H1 (cell line): Measurements from ENCODE around the gene HMGXB3. TPM values are rescaled to one million over a fixed set of nuclear protein-coding genes. Genes with fewer than 3 reads are reported as not detected.

ENCODE experiments used
- CTCF ChIA-PET: fragments of 300-600 bp; sonication (Branson Sonifier 250); formaldehyde crosslinking; loops from one replicate; lab custom pipeline; 2021; ENCODE audit not compliant: partially characterized antibody; lab: Charles Lee
- POLR2A ChIA-PET: fragments of 300-600 bp; sonication (Branson Sonifier 250); formaldehyde crosslinking; loops from one replicate; lab custom pipeline; 2021; ENCODE audit warnings: inconsistent platforms; ENCODE audit not compliant: partially characterized antibody; lab: Charles Lee
- DNase-seq, 2 experiments: peaks; one replicate each; pipeline versions ENCODE4 v3.0.0 to v3.0.0-alpha.2; 2010 to 2022; ENCODE audit warnings: low spot score in 2 of 2, low read depth in 1 of 2, mixed read lengths in 1 of 2
- FAIRE-seq: peaks from 2 replicates; lab custom pipeline; 2011; peaks lifted over from hg19 to GRCh38; lab: Jason Lieb, UNC
- H2AFZ ChIP-seq: 2 replicates; pipeline ENCODE4 v1.8.1; 2012; ENCODE audit warnings: low read length, inconsistent platforms
- H2AK5ac ChIP-seq: 2 replicates; pipeline ENCODE4 v1.6.1; 2013; ENCODE audit warnings: low read depth, low read length
- H2BK120ac ChIP-seq: replicated peaks from 2 replicates; pipeline ENCODE3; 2013; ENCODE audit warnings: low read depth, low read length, inconsistent platforms
- H2BK12ac ChIP-seq: 2 replicates; pipeline ENCODE4 v1.6.1; 2013; ENCODE audit warnings: low read depth, low read length
- H2BK15ac ChIP-seq: 2 replicates; pipeline ENCODE4 v1.6.1; 2013; ENCODE audit warnings: low read length
- H2BK20ac ChIP-seq: 2 replicates; pipeline ENCODE4 v1.6.1; 2013; ENCODE audit warnings: low read length
- H2BK5ac ChIP-seq: 2 replicates; pipeline ENCODE4 v1.6.1; 2013; ENCODE audit warnings: low read depth, low read length
- H3K14ac ChIP-seq: 2 replicates; pipeline ENCODE4 v1.6.1; 2013; ENCODE audit warnings: inconsistent platforms; ENCODE audit not compliant: insufficient read length
- H3K18ac ChIP-seq: 2 replicates; pipeline ENCODE4 v1.6.1; 2013; ENCODE audit warnings: low read length; ENCODE audit errors: extremely low read depth
- H3K23ac ChIP-seq: 2 replicates; pipeline ENCODE4 v1.6.1; 2013; ENCODE audit warnings: inconsistent platforms; ENCODE audit not compliant: insufficient read length
- H3K23me2 ChIP-seq: 2 replicates; pipeline ENCODE4 v1.6.1; 2013; ENCODE audit warnings: low read depth, low read length
- H3K27ac ChIP-seq: 2 replicates; pipeline ENCODE4 v1.6.1; 2011; ENCODE audit warnings: low read depth, low read length, inconsistent platforms
- H3K27me3 ChIP-seq, 4 experiments: replicated peaks in 1 of 4; 1 replicate in 1 of 4; 2 replicates in 3 of 4; pipeline versions ENCODE4 v1.6.1 to v1.8.1; 2011 to 2013; ENCODE audit warnings: low read length in 3 of 4, mild to moderate bottlenecking in 3 of 4, inconsistent platforms in 2 of 4, mixed read lengths in 2 of 4, moderate library complexity in 1 of 4; ENCODE audit not compliant: control insufficient read depth in 3 of 4, insufficient read depth in 3 of 4; ENCODE audit errors: extremely low read depth in 1 of 4
- H3K36me3 ChIP-seq, 4 experiments: 2 replicates each; pipeline versions ENCODE4 v1.6.1 to v1.8.1; 2011 to 2013; ENCODE audit warnings: mild to moderate bottlenecking in 4 of 4, low read length in 3 of 4, moderate library complexity in 2 of 4, control low read depth in 1 of 4, inconsistent platforms in 1 of 4; ENCODE audit not compliant: insufficient read depth in 4 of 4, control insufficient read depth in 2 of 4
- H3K4ac ChIP-seq: replicated peaks from 2 replicates; pipeline ENCODE3; 2013; ENCODE audit warnings: low read length, low read depth, mixed read lengths, inconsistent platforms; ENCODE audit not compliant: insufficient read length
- H3K4me1 ChIP-seq, 4 experiments: replicated peaks in 1 of 4; 1 replicate in 1 of 4; 2 replicates in 3 of 4; pipeline versions ENCODE4 v1.6.1 to v1.8.1; 2011 to 2013; ENCODE audit warnings: low read length in 3 of 4, inconsistent platforms in 2 of 4, mixed read lengths in 1 of 4; ENCODE audit not compliant: insufficient read depth in 4 of 4, control insufficient read depth in 3 of 4
- H3K4me2 ChIP-seq, 2 experiments: 2 replicates each; pipeline versions ENCODE4 v1.6.1 to v1.8.1; 2011 to 2013; ENCODE audit warnings: low read depth in 2 of 2, low read length in 2 of 2, control low read depth in 1 of 2, inconsistent platforms in 1 of 2, mild to moderate bottlenecking in 1 of 2; ENCODE audit not compliant: insufficient read depth in 1 of 2
- H3K4me3 ChIP-seq, 4 experiments: fragments of 200-600, 300-600 bp in 1 of 4; sonication (generic), shearing (Covaris generic), sonication (Bioruptor Twin) in 1 of 4; 2 replicates each; pipeline versions ENCODE4 v1.5.1 to v1.8.1; 2011 to 2016; ENCODE audit warnings: low read length in 4 of 4, low read depth in 3 of 4, control low read depth in 2 of 4, inconsistent platforms in 2 of 4, mild to moderate bottlenecking in 2 of 4, mixed read lengths in 1 of 4, moderate library complexity in 1 of 4; ENCODE audit not compliant: insufficient read depth in 2 of 4; ENCODE audit errors: extremely low read depth in 1 of 4
- H3K56ac ChIP-seq: replicated peaks from 2 replicates; pipeline ENCODE3; 2013; ENCODE audit warnings: low read depth, mild to moderate bottlenecking, mixed read lengths, low read length, inconsistent platforms; ENCODE audit not compliant: insufficient read length
- H3K79me1 ChIP-seq: 2 replicates; pipeline ENCODE4 v1.6.1; 2013; ENCODE audit warnings: low read depth, low read length, control low read depth
- H3K79me2 ChIP-seq, 2 experiments: 2 replicates each; pipeline versions ENCODE4 v1.6.1 to v1.8.1; 2012 to 2013; ENCODE audit warnings: low read length in 2 of 2, mild to moderate bottlenecking in 2 of 2, inconsistent platforms in 1 of 2; ENCODE audit not compliant: insufficient read depth in 2 of 2, control insufficient read depth in 1 of 2
- H3K9ac ChIP-seq, 4 experiments: replicated peaks in 1 of 4; 1 replicate in 1 of 4; 2 replicates in 3 of 4; pipeline versions ENCODE4 v1.6.1 to v1.8.1; 2011 to 2013; ENCODE audit warnings: low read depth in 3 of 4, low read length in 3 of 4, control low read depth in 2 of 4, mild to moderate bottlenecking in 2 of 4, moderate library complexity in 2 of 4, inconsistent platforms in 1 of 4; ENCODE audit errors: extremely low read depth in 1 of 4
- H3K9me3 ChIP-seq, 2 experiments: 2 replicates each; pipeline versions ENCODE4 v1.6.1 to v1.8.1; 2012 to 2013; ENCODE audit warnings: mild to moderate bottlenecking in 2 of 2, moderate library complexity in 2 of 2, control low read depth in 1 of 2, inconsistent platforms in 1 of 2, low read depth in 1 of 2, low read length in 1 of 2, mixed read lengths in 1 of 2; ENCODE audit not compliant: insufficient read depth in 2 of 2
- H4K20me1 ChIP-seq, 2 experiments: replicated peaks in 1 of 2; 2 replicates each; pipeline versions ENCODE3 to v1.8.1; 2011 to 2013; ENCODE audit warnings: inconsistent platforms in 2 of 2, low read length in 2 of 2, mild to moderate bottlenecking in 1 of 2; ENCODE audit not compliant: insufficient read depth in 2 of 2, control insufficient read depth in 1 of 2
- H4K5ac ChIP-seq: 2 replicates; pipeline ENCODE4 v1.6.1; 2013; ENCODE audit warnings: low read length, low read depth, mixed read lengths, inconsistent platforms; ENCODE audit not compliant: insufficient read length
- H4K8ac ChIP-seq: 2 replicates; pipeline ENCODE4 v1.8.0; 2013; ENCODE audit warnings: mild to moderate bottlenecking, moderate library complexity, low read length, inconsistent platforms; ENCODE audit not compliant: insufficient read depth; ENCODE audit errors: extremely low read depth
- H4K91ac ChIP-seq: replicated peaks from 2 replicates; pipeline ENCODE3; 2013; ENCODE audit warnings: low read length, mixed read lengths, inconsistent platforms; ENCODE audit not compliant: insufficient read length
- CTCF ChIP-seq, 3 experiments: IDR thresholded peaks; 1 replicate in 2 of 3; 2 replicates in 1 of 3; pipeline versions ENCODE4 v1.5.1 to v1.6.1; 2011; ENCODE audit warnings: low read length in 3 of 3, mild to moderate bottlenecking in 3 of 3, inconsistent platforms in 2 of 3, low read depth in 1 of 3, moderate library complexity in 1 of 3; ENCODE audit not compliant: insufficient read depth in 1 of 3; ENCODE audit errors: control extremely low read depth in 1 of 3
- EZH2 ChIP-seq: fragments of 200-600 bp; sonication (generic); IDR thresholded peaks from 2 replicates; pipeline ENCODE4 v1.7.1; 2012; ENCODE audit warnings: low read depth, mild to moderate bottlenecking, moderate library complexity, low read length, inconsistent platforms; ENCODE audit not compliant: severe bottlenecking
- GABPA ChIP-seq: IDR thresholded peaks from 2 replicates; pipeline ENCODE4 v1.6.1; 2011; ENCODE audit warnings: mild to moderate bottlenecking, low read length, moderate library complexity, borderline replicate concordance; ENCODE audit not compliant: insufficient read depth
- KDM5A ChIP-seq: fragments of 200-600 bp; IDR thresholded peaks from 2 replicates; pipeline ENCODE4 v1.7.1; 2012; ENCODE audit warnings: mild to moderate bottlenecking, low read length, inconsistent platforms, mixed read lengths
- POLR2A ChIP-seq, 2 experiments: IDR thresholded peaks; 1 replicate in 1 of 2; 2 replicates in 1 of 2; pipeline ENCODE4 v1.6.1; 2011; ENCODE audit warnings: low read depth in 2 of 2, low read length in 2 of 2, mild to moderate bottlenecking in 2 of 2; ENCODE audit errors: control extremely low read depth in 1 of 2
- POLR2AphosphoS5 ChIP-seq: IDR thresholded peaks from 2 replicates; pipeline ENCODE4 v1.6.1; 2011; ENCODE audit warnings: low read depth, low read length
- RFX5 ChIP-seq: IDR thresholded peaks from 2 replicates; pipeline ENCODE4 v1.6.1; 2011; ENCODE audit warnings: low read depth, low read length, improper control_type of control experiment, borderline replicate concordance
- SAP30 ChIP-seq: fragments of 300-600 bp; sonication (generic); IDR thresholded peaks from 2 replicates; pipeline ENCODE4 v1.7.1; 2012; ENCODE audit warnings: low read length, moderate library complexity, mild to moderate bottlenecking, inconsistent platforms; ENCODE audit not compliant: insufficient read depth, insufficient replicate concordance
- SP2 ChIP-seq: IDR thresholded peaks from 2 replicates; pipeline ENCODE4 v1.6.1; 2012; ENCODE audit warnings: mild to moderate bottlenecking, low read length, inconsistent platforms
- ZNF274 ChIP-seq: IDR thresholded peaks from 2 replicates; pipeline ENCODE4 v1.7.0; 2012; ENCODE audit warnings: low read length, borderline replicate concordance; ENCODE audit errors: extremely low read depth
- polyA plus RNA-seq, 7 experiments: library from polyadenylated mRNA; depleted of rRNA in 3 of 7; stranded (reverse) in 5 of 7; unstranded in 2 of 7; fragments of >200 nt in 5 of 7; fragments of 200-250 nt in 2 of 7; gene quantifications; 1 replicate in 5 of 7; 2 replicates in 1 of 7; 4 replicates in 1 of 7; pipeline versions ENCODE4 v1.2.1 to v1.2.3, GENCODE V29; 2011 to 2013; ENCODE audit warnings: missing spikeins in 2 of 7, mixed read lengths in 2 of 7
- total RNA-seq: library from RNA; stranded (reverse); fragmentation: NEBNext Ultra II Directional; extraction: Animal tissue kit (Norgen Biotek cat#: 25700); gene quantifications from 2 replicates; pipeline ENCODE4 v1.2.1, GENCODE V29; 2021

HMGXB3 gene
- total and polyA plus RNA-seq, 2 of the 8 experiments (the other 6 are each of a cell fraction or from before 2014, with no cell fraction given): 26.8 to 28.0 TPM

GRCh38 chr5:150007050-150007449 is 6.5 kb downstream of the HMGXB3 start:
- POLR2A ChIA-PET: interaction anchor here (2.2 kb wide), 1 partner anchor 11 kb away, joined by 4 read pairs; no protein-coding TSS in a partner anchor
- H3K79me1 ChIP-seq: peaks cover 5% of the 10 kb centered on the region; the same call in 1 of the 2 replicates
- H3K56ac ChIP-seq: no peak overlapping the region
- H3K9me3 ChIP-seq: no peaks in the 10 kb centered on the region
- no peak overlapping the region for H2BK15ac ChIP-seq
- H2BK120ac ChIP-seq: no peak overlapping the region
- FAIRE-seq (no peak), DNase-seq (no peak)
- TF ChIP-seq SAP30: no peak
- TF ChIP-seq KDM5A: no peak
- TF ChIP-seq EZH2: no peak
- TF ChIP-seq ZNF274: no peak
- no peak for TF ChIP-seq POLR2AphosphoS5
- no peak for TF ChIP-seq RFX5
- no peak for TF ChIP-seq GABPA
- TF ChIP-seq SP2: no peak
- TF ChIP-seq POLR2A (IDR thresholded peaks at IDR 0.05; ENCODE audit: control extremely low read depth in 1 of 2, low read depth in 2 of 2, low read length in 2 of 2): no peak
- no peak for TF ChIP-seq CTCF (IDR thresholded peaks at IDR 0.05; ENCODE audit: control extremely low read depth in 1 of 3, insufficient read depth in 1 of 3, low read depth in 1 of 3, low read length in 3 of 3)
- H2BK20ac ChIP-seq: no peak overlapping the region
- no peak overlapping the region for H4K8ac ChIP-seq
- no peak overlapping the region for H3K4me3 ChIP-seq
- H3K18ac ChIP-seq: no peak overlapping the region
- CTCF ChIA-PET: interaction anchor here (0.7 to 1.9 kb wide), 8 partner anchors 11 to 173 kb away, joined by 3 to 7 read pairs (median 4); no protein-coding TSS in a partner anchor
- H3K14ac ChIP-seq: no peak overlapping the region
- H3K23me2 ChIP-seq: no peaks in the 10 kb centered on the region
- H4K20me1 ChIP-seq: peaks cover 14 to 17% of the 10 kb centered on the region in 2 experiments
- no peak overlapping the region for H4K91ac ChIP-seq
- H3K23ac ChIP-seq: no peak overlapping the region
- H2BK5ac ChIP-seq: no peak overlapping the region
- no peaks in the 10 kb centered on the region for H3K27me3 ChIP-seq
- H2AFZ ChIP-seq: no peak overlapping the region
- no peak overlapping the region for H3K9ac ChIP-seq
- no peaks in the 10 kb centered on the region; a peak in 2 of 7 replicates for H3K4me1 ChIP-seq
- H4K5ac ChIP-seq: no peak overlapping the region
- peaks cover 4 to 49% (median 22%) of the 10 kb centered on the region in 4 experiments for H3K36me3 ChIP-seq
- no peak overlapping the region for H3K4ac ChIP-seq
- no peak overlapping the region for H2AK5ac ChIP-seq
- peaks cover 5 to 31% of the 10 kb centered on the region in 2 experiments for H3K79me2 ChIP-seq
- no peak overlapping the region for H3K27ac ChIP-seq
- H2BK12ac ChIP-seq: no peak overlapping the region
- H3K4me2 ChIP-seq: no peak overlapping the region
